ENCODE measurements around the gene TSPAN15. TPM values are rescaled to one million over a fixed set of nuclear protein-coding genes. Genes with fewer than 3 reads are reported as not detected.

Gene TSPAN15
- total RNA-seq, 2 donors from 2014 or later: 20.3 to 28.7 TPM

DNA sequence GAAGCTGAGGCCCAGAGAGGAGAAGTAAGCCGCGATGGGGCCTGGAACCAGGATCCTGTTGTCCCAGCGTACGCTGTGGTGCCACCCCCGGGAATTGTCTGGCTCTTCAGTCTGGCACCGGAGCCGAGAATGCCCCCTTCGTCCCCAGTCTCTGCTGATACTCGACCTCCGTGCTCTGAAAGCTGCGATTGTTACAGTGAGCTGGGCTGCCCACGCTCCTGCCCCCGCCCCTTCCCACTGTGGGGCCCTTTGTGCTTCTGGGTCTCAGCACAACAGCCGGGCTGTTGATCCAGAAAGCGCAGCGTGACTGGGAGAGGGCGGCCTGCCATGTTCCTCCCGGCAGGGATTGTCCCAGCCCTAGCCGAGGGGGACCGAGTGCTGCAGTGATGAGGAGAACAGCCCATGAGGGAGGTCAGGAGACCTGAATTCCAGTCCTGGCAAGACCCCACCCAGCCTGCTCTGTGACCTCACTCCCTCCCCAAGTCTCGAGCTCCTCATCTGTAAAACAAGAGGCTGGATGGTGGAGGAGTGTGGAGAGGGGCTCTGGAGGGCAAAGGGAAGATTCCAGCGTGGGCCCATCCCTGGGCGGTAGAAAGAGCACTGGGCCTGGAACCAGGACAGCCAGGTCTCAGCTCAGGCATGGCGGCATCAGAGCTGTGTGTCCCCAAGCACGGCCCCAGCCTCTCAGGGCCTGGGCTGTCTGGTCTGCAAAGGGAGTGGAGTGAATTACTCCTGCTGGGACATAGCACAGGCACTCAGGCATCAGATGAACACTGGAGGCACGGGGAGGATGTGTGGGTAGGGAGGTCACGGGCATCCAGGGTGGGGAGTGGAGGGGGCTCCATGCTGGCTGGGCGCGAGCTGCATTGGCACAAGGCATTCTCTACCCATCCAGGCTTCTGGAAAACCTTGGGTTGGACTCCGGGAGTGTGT, 43.6 kb downstream of the TSPAN15 start:
- Mint-ChIP-seq H3K27me3 (no peaks in the 10 kb centered on the region), H3K27ac (peak overlapping the region; percentile 86), H3K4me3 (no peak overlapping the region)

DNA sequence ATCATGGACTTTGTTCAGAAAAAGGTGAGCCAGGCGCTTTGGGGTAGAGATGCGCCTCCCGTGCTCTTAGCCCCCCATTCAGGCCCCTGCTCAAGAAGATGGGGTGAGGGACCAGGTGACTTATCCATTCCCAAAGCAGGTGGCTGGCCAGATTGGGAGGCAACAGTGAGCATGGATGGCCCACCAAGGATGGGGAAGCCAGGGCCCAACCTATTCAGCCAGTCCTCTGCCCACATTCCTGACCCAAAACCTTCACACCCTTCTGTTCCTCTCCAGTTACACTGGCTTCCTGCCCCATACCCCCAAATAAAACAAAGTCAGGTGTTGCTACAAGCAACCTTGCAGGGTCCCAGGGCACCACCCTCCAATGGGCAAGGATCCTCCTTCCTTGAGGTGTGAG, 44.4 kb downstream of the TSPAN15 start:
- DNase-seq (no peak), ATAC-seq (no peak)
- Mint-ChIP-seq H3K4me3 (no peak overlapping the region), H3K36me3 (ENCODE audit: low read depth) (peaks cover 3% of the 10 kb centered on the region), H3K4me1 (peaks cover 38% of the 10 kb centered on the region), H3K27ac (peak overlapping the region; percentile 86), H3K27me3 (no peaks in the 10 kb centered on the region)
- H3K9me3 ChIP-seq (ENCODE audit: control insufficient read depth, low read length, poor library complexity, severe bottlenecking): no peaks in the 10 kb centered on the region

More for the DNA sequence above, 43.6 kb downstream of the TSPAN15 start:
- H3K36me3 Mint-ChIP-seq (ENCODE audit: low read depth): peaks cover 3% of the 10 kb centered on the region
- no peak for ATAC-seq
- peaks cover 33% of the 10 kb centered on the region for H3K4me1 Mint-ChIP-seq
- no peak for DNase-seq
- no peaks in the 10 kb centered on the region for H3K9me3 ChIP-seq (ENCODE audit: control insufficient read depth, low read length, poor library complexity, severe bottlenecking)

DNA sequence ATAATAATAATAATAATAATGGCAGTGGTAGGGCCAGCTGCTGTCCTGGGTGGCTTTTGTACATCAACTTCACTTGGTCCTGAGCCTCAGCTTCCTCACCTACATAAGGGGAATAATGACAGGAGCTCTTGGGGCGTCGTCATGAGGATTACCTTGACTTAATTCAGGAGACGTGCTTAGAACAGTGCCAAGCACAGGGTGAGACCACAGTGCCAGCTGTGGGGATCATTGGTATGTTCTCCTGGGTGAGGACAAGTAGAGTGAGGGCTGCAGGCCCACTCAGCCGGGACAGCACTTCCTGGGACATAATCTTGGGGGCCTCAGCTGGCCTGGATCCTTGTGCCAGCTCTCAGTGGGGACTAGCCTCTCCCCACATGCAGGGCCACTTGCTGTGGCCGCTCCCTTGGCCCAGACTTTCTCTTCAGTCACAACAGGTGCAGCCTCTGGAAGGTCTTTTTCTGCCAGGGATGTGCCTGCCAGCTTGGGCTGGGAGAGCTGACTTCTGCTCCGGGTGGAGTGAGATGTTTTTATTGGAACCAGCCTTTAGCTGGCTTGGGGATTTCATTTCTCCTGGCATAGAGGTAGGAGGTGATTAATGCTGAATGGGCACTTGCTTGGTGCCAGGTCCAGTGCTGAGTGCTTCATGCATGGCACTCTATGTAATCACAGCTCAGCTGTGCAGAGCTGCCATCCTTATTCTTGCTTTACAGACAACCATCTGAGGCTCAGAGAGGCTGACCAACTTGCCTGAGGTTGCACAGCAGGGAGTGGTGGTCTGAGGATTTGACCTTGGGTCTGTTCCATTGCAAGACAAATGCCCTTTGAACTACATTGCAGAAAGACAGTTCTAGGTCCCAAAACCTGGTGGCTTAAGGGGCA, 45.3 kb downstream of the TSPAN15 start:
- DNase-seq: no peak
- H3K9me3 ChIP-seq (ENCODE audit: control insufficient read depth, low read length, poor library complexity, severe bottlenecking): no peaks in the 10 kb centered on the region
- Mint-ChIP-seq H3K4me3 (no peak overlapping the region), H3K4me1 (peaks cover 42% of the 10 kb centered on the region), H3K36me3 (ENCODE audit: low read depth) (peaks cover 3% of the 10 kb centered on the region), H3K27ac (peak overlapping the region; percentile 41), H3K27me3 (no peaks in the 10 kb centered on the region)
- no peak for ATAC-seq

DNA sequence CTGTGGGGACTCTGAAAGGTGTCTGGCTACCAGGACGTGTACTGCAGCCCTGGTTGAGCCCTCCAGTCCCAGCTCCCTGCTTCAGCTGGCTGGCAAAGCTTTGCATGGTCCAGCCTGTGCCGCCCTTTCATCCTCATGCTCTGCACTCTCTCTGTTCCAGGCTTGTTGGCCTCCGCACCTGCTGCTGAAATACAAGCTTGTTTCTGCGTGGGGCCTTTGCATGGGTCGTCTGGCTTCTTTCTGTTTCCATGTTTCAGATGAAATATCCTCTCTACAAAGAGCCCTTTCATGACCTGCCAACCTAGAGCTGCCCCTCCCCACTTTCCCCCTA, 45.9 kb downstream of the TSPAN15 start:
- Mint-ChIP-seq H3K27ac (peak overlapping the region; percentile 97), H3K4me3 (no peak overlapping the region), H3K27me3 (no peaks in the 10 kb centered on the region), H3K4me1 (peaks cover 39% of the 10 kb centered on the region), H3K36me3 (ENCODE audit: low read depth) (peaks cover 3% of the 10 kb centered on the region)
- ATAC-seq (no peak), DNase-seq (no peak)
- no peaks in the 10 kb centered on the region for H3K9me3 ChIP-seq (ENCODE audit: control insufficient read depth, low read length, poor library complexity, severe bottlenecking)

DNA sequence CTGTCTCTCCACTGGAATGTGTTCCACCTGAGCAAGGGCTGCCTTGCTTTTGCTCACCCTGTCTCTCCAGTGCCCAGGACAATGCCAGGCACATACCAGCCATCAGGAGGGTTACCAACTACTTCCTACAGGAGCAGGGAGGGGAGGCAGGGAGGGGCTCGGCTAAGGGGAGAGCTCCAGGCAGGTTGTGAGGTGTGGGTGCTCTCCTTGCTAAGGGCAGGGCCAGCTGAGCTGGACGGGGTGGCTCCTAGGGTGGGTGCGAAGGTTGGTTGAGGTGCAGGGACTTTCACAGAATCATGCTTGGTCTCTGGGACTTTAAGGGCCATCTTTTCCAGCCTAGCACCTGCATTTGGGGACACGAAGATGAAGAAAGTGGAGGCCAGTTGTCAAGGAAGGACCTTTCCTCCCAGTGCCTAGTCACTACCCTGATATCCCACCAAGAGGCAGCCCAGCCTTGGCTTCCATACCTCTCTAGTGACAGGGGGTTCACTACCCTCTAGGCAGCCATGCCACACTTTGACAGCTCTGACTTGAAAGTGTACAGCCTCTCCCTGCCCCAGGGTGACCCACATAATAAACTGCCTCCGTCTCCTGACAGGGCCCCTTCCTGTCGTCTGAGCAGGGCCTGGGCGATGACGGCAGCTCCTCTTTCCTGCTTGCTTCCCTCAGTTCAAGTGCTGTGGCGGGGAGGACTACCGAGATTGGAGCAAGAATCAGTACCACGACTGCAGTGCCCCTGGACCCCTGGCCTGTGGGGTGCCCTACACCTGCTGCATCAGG, 46.5 kb downstream of the TSPAN15 start:
- H3K9me3 ChIP-seq (ENCODE audit: control insufficient read depth, low read length, poor library complexity, severe bottlenecking): no peaks in the 10 kb centered on the region
- H3K36me3 Mint-ChIP-seq (ENCODE audit: low read depth): peaks cover 3% of the 10 kb centered on the region
- peaks cover 41% of the 10 kb centered on the region for H3K4me1 Mint-ChIP-seq
- H3K27me3 Mint-ChIP-seq: no peaks in the 10 kb centered on the region
- peak in 2 of 3 donors; percentile 28 to 33 for DNase-seq
- peak overlapping the region; percentile 97 for H3K27ac Mint-ChIP-seq
- H3K4me3 Mint-ChIP-seq: peak overlapping the region; percentile 87
- ATAC-seq: peak; percentile 94

DNA sequence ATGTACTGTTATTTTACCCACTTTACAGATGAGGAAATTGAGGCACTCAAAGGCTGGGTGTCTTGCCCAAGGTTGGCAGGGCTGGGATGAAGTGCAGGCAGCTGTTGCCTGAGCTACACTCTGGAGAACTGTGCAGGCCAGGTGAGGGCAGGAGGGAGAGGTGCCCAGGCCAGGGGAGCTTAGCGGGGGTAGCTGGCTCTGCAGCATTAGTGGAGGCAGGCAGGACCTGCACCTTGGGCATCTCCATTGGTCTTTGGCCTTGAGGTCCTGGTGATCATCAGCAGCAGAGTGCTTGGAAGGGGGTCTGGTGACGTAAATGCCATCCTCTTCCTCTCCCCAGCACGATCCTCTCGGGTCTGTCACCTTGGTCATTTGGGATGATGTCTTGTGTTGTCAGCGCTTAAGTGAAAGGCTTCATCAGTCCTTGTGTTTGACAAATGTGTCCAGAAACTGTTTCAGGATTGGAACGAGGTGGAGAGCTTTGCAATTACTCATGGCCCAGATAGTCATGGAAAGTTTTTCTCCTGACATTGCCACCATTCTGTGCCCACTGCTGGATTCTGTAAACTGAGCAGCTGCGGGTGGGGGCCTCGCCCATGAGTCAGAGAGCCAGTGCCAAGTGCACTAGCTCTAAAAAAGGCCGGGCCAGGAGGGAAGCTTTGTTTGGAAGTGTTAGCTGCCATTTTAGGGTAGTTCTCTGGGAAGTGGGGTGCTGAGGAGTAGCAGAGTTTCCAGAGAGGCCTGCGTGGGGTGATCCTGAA, 47.6 kb downstream of the TSPAN15 start:
- ATAC-seq (no peak), DNase-seq (no peak)
- H3K9me3 ChIP-seq (ENCODE audit: control insufficient read depth, low read length, poor library complexity, severe bottlenecking): no peaks in the 10 kb centered on the region
- no peaks in the 10 kb centered on the region for H3K27me3 Mint-ChIP-seq
- peak overlapping the region; percentile 87 for H3K4me3 Mint-ChIP-seq
- peaks cover 3% of the 10 kb centered on the region for H3K36me3 Mint-ChIP-seq (ENCODE audit: low read depth)
- H3K4me1 Mint-ChIP-seq: peaks cover 45% of the 10 kb centered on the region
- H3K27ac Mint-ChIP-seq: peak overlapping the region; percentile 97

DNA sequence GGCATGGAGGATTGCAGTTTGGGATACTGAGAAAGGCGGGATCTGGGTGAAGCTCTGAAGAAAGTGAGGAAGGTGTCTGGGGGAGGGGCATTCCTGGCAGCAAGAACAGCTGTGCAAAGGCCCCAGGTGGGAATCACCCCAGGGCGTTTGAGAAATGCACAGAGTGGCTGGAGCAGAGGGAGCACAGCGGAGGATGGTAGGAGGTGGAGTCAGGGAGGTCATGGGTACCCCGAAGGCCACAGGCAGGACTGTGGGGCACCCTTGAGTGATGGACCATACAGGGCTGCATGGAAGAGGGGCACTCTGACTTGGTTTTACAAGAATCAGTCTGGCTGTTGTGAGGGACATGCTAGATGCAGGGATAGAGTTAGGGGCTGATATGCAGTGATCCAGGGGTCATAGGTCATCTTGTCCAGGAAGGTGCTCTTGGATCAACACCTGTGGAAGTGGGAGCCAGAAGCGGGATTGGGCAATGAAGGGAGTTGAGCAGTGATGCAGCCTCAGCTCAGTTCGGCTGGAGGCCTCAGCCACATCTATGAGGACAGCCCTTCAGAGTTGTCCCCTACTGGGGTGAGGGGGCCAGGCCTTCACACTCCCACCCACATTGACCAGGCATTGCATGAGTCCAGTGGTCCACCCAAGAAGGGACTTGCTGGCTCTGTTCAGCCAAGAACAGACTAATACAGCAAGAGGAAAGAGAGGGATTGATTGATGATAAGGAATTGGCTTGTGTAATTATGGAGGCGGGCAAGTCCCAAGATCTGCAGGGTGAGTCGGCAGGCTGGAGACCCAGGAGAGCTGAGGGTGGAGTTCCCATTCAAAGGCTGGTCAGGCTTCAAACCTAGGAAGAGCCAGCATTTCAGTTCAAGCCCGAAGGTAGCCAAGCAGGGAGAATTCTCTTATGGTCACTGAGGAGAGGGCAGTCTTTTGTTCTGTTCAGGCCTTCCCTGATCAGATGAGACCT, 48.7 kb downstream of the TSPAN15 start:
- Mint-ChIP-seq H3K27ac (peak overlapping the region; percentile 97), H3K4me1 (peaks cover 45% of the 10 kb centered on the region)

DNA sequence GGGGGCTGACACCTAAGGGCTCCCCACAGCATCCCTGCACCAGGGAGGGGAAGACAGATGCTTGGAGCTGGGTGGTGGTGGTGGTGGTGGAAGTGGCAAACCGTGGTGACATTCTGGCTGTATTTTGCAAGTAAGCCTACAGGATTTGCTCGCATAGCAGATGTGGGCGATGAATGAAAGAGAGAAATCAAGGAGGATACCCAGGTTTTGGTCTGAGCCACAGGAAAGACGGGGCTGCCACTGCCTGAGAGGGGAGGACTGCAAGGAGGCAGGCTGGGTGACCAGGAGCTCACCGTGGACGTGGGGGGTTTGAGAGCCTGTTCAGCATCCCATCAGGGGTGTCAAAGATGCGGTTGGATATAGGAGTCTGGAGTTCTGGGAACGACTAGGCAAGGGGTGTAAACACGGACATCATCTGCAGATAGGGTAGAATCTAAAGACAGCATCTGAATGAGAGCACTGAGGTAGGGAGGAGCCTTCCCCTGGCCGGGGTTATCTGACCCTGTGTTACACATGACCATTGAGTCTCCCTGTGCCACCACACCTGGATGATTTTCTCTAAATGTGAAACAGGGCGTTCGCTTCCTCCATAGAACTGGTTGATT, 49.7 kb downstream of the TSPAN15 start:
- H3K4me3 Mint-ChIP-seq: no peak overlapping the region
- no peak for DNase-seq
- H3K36me3 Mint-ChIP-seq (ENCODE audit: low read depth): peaks cover 3% of the 10 kb centered on the region
- H3K9me3 ChIP-seq (ENCODE audit: control insufficient read depth, low read length, poor library complexity, severe bottlenecking): no peaks in the 10 kb centered on the region
- peak overlapping the region; percentile 97 for H3K27ac Mint-ChIP-seq
- H3K4me1 Mint-ChIP-seq: peaks cover 42% of the 10 kb centered on the region
- H3K27me3 Mint-ChIP-seq: no peaks in the 10 kb centered on the region
- ATAC-seq: no peak

More for the DNA sequence above, 48.7 kb downstream of the TSPAN15 start:
- DNase-seq (no peak), ATAC-seq (no peak)
- Mint-ChIP-seq H3K27me3 (no peaks in the 10 kb centered on the region), H3K36me3 (ENCODE audit: low read depth) (peaks cover 3% of the 10 kb centered on the region), H3K4me3 (peak overlapping the region; percentile 66)
- H3K9me3 ChIP-seq (ENCODE audit: control insufficient read depth, low read length, poor library complexity, severe bottlenecking): no peaks in the 10 kb centered on the region

DNA sequence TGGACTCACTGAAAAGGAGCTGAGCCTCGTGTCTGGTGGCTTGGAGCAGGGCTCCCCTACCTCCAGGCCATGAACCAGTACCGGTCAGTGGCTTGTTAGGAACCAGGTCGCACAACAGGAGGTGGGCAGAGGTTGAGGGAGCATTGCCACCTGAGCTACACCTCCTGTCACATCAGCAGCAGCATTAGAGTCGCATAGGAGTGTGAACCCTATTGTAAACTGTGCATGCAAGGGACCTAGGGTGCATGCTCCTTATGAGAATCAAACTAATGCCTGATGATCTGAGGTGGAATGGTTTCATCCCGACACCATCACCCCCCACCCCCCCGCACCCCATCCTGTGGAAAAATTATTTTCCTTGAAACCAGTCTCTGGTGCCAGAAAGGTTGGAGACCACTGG, 50.4 kb downstream of the TSPAN15 start:
- no peak for ATAC-seq
- no peaks in the 10 kb centered on the region for H3K9me3 ChIP-seq (ENCODE audit: control insufficient read depth, low read length, poor library complexity, severe bottlenecking)
- H3K4me3 Mint-ChIP-seq: no peak overlapping the region
- H3K27ac Mint-ChIP-seq: peak overlapping the region; percentile 97
- H3K27me3 Mint-ChIP-seq: no peaks in the 10 kb centered on the region
- no peak for DNase-seq
- peaks cover 3% of the 10 kb centered on the region for H3K36me3 Mint-ChIP-seq (ENCODE audit: low read depth)
- peaks cover 43% of the 10 kb centered on the region for H3K4me1 Mint-ChIP-seq

DNA sequence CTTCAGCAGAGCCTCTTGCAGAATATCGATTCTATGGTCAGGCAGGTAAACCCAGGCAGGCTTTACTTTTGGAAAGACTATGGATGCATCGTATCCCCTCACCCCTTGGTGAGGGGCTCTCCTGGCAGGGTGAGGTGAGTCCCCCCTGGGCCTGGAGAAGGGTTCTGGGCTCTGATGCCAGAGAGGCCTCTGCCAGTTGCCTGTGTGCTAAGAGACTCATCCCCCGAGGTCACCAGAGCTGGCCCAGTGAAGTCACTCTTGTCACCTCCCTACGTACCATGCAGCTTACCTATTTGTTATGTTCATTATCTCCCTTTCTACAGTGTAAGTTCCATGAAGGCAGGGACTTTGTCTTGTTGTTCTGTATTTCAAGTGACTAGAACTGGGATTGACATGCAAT, 51.3 kb downstream of the TSPAN15 start:
- no peak for ATAC-seq
- no peaks in the 10 kb centered on the region for H3K27me3 Mint-ChIP-seq
- H3K27ac Mint-ChIP-seq: peak overlapping the region; percentile 57
- DNase-seq: no peak
- no peaks in the 10 kb centered on the region for H3K9me3 ChIP-seq (ENCODE audit: control insufficient read depth, low read length, poor library complexity, severe bottlenecking)
- H3K4me3 Mint-ChIP-seq: no peak overlapping the region
- H3K4me1 Mint-ChIP-seq: peaks cover 45% of the 10 kb centered on the region
- H3K36me3 Mint-ChIP-seq (ENCODE audit: low read depth): peaks cover 3% of the 10 kb centered on the region

All from T-helper 17 cell (primary cell).